A673 (cell line): Measurements from ENCODE around the gene COL20A1.

Experiments
- CTCF ChIP-seq: fragments of 300-800, 200-600 bp; sonication (generic); conservative IDR thresholded peaks from 2 replicates; pipeline ENCODE4 v1.5.1; 2017; ENCODE audit warnings: low read depth, mild to moderate bottlenecking, antibody characterized with exemption, low read length, moderate library complexity, mixed read lengths
- EZH2 ChIP-seq: fragments of 200-600 bp; sonication (generic); IDR thresholded peaks from 2 replicates; pipeline ENCODE4 v1.6.1; 2017; ENCODE audit warnings: borderline replicate concordance, low read depth, mild to moderate bottlenecking, mixed read lengths, antibody characterized with exemption, low read length; ENCODE audit not compliant: poor library complexity, severe bottlenecking

- TF ChIP-seq CTCF = no peak
- TF ChIP-seq EZH2 = no peak
These were observed 67.2 kb downstream of the COL20A1 start for GRCh38 chr20:63359937-63360849.
